HT-29 (cell line): ENCODE measurements around the gene GTF3C1. TPM values are rescaled to one million over a fixed set of nuclear protein-coding genes. Genes with fewer than 3 reads are reported as not detected.
"Not testable (repeated sequence)": the region's sequence is repeated elsewhere in the genome, so short reads cannot be mapped to it uniquely, and the experiment has no call there.

ENCODE experiments used
- DNase-seq: peaks from one replicate; pipeline ENCODE4 v3.0.0-alpha.2; 2015; ENCODE audit warnings: low spot score
- total RNA-seq: library from RNA; depleted of rRNA; stranded (reverse); fragments of >200 nt; shearing (Covaris generic); gene quantifications from 2 replicates; pipeline ENCODE4 v1.2.3, GENCODE V29; 2014

The GTF3C1 gene
- total RNA-seq, 1 experiment from 2014 or later = 86.4 TPM

DNA sequence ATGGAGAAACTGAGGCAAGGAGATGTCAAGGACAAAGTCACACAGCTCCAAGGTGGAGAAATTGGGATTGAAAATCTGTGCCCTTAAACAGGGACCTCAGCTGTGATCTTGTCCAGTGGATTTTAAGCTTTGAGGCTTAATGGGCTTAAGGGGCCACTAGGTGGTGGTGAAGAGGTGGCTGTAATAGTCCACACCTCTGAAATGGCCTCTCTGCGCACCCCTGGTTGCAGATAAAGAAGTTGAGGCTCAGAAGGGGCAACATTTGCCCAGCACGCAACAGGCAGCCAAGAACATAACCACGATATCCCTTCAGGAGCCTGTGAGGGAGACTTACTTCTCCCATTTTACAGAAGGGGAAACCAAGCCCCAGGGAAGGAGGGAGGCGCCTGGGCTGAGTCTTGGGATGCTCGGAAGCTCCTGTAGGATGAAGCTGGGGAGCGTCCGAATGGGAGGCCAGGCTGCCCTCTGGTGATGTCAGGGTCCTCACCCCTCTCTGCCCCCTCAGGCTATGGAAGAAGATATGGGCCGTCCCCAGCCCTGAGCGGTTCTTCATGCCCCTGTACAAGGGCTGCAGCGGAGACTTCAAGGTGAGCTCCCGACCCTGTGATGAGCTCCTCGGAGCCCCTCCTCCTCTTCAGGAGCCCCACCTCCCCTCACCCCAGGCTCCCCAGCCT, 104.1 kb downstream of the GTF3C1 start:
- no peak for DNase-seq

DNA sequence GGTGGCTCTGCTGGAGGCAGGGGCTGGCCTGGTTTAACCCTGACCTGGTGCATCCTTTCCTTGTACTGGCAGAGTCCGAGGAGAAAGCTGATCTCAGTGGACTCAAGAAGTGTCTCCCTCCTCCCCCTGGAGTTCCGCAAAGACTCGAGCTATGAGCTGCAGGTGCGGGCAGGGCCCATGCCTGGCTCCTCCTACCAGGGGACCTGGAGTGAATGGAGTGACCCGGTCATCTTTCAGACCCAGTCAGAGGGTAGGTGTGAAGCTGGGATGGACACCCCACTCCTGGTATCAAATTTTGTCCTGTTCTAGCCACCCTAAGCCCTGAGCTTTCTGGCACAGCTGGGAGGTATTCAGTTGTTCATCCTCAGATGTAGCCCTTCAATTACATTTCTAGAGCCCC, 105.2 kb downstream of the GTF3C1 start:
- DNase-seq = no peak

DNA sequence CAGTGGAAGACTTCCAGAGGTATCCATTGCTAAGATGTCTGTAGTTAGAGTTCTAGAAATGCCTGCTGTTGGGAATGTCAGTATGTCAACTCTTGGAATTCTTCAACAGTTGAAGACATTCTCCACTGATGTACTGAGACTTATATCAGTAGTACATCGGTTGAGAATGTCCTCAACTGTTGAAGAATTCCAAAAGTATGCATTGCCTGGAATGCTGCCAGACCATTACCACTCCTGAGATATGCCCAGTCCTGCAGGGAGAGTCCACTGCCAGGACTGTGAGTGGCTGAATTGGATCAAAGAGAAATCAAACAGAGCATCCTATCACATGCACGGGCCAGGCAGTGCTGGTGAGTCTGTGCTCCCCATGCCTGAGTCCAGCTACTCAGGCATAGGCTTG, 105.7 kb downstream of the GTF3C1 start:
- DNase-seq = no peak

DNA sequence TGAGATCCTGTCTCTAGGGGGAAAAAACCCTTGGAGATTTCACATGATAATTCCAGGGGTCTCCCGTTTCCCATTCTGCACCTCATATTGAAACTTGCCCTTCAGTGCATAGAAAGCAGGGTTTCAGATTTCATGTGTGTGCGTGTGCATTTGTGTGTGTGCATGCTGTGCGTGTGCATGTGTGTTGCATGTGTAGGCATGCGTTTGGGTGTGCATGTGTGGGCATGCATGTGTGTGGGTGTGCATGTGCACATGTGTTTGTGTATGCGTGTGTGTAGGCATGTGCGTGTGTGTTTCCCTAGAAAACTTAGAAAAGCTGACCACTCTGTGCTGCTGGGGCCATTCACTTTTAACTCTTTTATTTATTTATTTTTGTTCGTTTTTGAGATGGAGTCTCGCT, 107.7 kb downstream of the GTF3C1 start:
- DNase-seq = no peak

DNA sequence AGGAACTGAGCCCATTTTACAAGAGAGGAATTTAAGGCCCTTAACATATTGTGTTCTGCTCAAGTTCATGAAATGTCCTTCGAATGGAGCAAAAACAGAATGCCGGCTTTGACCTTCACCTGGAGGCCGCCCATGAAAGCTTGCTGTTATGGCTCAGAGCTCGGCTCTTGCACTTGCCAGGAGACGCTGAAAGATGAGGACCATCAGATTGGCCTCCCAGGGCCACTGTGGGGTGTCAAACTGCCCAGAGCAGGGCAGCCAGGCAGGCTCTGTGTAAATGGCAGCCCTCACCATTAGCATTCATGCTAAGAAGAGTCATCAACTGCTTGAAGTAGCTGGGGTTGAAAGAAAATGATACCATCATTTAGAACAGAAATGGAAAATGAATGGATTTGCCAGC, 108.4 kb downstream of the GTF3C1 start:
- DNase-seq = no peak

DNA sequence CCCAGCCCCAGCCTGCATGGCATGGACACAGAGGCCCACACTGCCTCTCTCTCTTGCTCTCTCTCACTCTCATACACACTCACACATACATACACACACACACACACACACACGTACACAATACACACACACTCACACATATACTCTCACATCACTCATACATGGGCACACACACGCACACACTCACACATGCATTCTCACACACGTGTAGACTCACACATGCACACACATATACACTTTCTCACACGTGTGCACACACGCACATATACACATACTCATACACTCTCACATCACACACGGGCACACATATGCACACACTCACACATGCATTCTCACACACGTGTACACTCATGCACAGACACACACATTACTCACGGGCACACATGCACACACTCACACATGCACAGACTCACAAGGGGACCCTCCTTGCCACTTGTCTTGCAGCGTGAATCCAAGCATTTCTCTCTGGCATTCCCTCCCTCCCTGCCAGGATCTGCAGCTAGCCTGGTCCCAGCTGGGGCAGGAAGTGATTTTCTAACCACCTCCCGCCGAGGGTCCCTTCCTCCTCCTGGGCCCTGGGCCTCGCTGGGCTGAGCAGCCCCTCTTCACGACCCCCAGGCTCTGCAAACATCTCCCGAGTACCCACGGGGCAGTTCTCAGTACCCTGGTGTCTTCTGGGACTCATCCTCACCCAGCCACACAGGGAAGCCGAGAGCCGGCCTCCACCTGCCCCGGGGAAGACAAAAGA, 110.3 kb downstream of the GTF3C1 start:
- no peak for DNase-seq

DNA sequence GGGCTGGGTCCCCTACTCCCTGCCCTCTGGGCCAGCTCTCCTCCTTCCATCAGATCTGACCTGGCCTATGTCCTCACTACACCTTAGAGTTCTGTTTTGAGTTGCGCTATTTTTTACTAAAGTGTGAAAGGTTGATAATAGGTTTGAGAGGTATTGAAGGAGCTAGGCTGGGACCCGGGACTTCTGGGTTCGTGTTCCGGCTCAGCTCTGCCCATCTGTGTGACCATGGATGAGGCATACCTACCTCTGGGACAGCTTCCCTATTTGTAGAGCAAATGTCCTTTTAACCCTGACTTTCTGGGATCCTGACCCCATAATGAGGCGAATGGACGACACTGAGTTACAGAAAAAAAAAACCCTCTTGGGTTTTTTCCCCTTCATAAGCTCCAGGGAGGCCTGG, 111.8 kb downstream of the GTF3C1 start:
- DNase-seq = no peak

DNA sequence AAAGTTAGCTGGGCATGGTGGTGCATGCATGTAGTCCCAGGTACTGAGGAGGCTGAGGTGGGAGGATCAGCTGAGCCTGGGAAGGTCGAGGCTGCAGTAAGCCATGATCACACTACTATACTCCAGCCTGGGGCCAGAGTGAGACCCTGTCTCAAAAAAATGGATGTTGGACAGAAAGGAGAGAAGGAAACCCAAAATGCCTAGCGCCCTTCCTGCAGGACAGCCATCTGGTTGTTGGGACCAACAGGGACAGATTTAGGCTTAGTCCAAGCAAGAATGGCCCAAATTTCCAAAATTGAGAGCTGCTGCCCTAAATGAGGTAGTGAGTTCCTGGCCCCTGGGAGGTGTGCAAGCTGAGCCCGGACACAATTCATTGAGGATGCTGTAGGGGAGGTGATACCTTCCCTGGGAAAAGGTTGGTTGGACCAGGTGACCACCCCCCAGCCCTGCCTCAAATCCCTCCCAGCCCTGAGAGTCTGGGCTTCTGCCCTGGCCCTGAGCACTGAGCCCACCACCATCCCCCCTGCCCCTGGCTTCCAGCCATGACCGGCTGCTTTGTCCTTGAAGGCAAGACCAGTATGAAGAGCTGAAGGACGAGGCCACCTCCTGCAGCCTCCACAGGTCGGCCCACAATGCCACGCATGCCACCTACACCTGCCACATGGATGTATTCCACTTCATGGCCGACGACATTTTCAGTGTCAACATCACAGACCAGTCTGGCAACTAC, 112.6 kb downstream of the GTF3C1 start:
- DNase-seq = no peak

DNA sequence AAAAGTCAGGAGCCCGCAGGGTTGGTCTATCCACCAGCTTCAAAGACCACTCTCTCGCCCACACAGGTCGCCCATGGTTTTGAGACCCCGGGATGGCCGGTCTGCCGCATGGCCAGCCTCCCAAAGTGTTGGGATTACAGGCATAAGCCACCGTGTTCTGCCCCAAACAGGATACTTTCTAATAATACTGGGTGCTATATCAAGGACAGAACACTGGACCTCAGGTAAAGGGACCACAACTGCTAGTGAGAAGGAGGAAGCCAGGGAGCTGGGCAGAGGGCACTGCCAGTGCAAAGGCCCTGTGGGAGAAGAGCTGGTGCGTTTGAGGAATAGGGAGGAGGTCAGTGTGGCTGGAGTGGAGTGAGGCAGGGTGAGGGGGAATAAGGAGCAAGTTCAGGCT, 113.6 kb downstream of the GTF3C1 start:
- DNase-seq = no peak

DNA sequence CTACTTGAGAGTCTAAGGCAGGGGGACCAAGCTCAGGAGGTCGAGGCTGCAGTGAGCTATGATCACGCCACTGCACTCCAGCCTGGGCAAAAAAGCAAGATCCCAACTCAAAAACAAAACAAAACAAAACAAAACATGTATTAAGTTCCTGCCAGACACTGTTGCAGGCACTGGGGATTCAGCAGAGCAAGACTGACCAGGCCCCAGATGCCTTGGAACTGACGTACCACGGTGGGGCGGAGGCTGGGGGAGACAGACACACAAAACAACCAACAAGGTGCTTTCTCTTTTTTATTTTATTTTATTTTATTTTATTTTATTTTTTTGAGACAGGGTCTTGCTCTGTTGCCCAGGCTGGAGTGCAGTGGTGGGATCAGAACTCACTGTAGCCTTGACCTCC, 114.6 kb downstream of the GTF3C1 start:
- not testable (repeated sequence) for DNase-seq

DNA sequence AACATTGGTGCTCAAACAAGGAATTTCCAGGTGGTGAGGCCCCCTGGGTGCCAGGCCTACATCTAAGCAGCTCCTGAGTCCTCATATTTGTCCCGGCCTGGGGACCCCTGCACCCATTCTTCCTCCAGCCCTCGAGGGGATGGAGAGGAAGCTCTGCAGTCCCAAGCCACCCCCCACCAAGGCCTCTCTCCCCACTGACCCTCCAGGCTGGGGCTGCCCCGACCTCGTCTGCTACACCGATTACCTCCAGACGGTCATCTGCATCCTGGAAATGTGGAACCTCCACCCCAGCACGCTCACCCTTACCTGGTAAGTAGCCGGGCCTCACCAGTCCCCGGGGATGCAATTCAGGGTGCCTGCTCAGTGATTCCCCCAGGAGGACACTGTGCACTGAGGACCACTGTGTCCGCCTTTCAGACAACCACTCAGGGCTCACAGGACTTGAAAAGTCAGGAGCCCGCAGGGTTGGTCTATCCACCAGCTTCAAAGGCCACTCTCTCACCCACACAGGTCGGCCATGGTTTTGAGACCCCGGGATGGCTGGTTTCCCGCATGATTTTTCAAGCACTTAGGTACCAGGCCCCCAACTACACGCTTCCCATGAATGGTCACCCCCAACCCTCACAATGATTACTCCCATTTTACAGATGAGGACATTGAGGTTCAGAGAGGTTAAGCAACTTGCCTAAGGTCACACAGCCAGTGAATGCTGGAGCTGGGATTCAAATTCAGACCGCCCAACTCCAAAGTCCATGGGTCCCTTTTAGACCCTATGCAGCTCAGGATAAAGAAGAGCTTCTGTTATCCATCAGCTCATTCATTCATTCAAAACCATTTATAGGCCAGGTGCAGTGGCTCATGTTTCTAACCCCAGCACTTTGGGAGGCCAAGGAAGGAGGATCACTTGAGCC, 115.3 kb downstream of the GTF3C1 start:
- no peak for DNase-seq

DNA sequence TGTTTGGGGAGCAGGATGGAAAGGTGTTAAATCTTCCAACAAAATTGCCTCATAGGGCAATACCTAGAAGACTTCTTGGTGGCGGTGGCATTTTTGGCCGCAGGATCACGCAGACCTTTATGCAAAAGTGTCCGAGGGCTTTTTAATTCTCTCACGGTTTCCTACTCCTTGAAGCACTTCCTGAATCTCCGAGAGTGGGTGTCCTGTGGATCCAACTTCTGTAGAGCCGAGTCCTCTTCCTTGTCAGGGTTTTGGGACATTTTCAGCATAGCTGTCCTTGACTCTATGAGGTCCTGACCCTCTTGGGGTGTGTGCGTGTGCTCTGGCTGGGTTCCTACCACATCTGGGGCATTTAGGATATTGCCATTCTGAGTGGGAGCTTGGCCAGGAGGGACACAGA, 116.1 kb downstream of the GTF3C1 start:
- DNase-seq = no peak

DNA sequence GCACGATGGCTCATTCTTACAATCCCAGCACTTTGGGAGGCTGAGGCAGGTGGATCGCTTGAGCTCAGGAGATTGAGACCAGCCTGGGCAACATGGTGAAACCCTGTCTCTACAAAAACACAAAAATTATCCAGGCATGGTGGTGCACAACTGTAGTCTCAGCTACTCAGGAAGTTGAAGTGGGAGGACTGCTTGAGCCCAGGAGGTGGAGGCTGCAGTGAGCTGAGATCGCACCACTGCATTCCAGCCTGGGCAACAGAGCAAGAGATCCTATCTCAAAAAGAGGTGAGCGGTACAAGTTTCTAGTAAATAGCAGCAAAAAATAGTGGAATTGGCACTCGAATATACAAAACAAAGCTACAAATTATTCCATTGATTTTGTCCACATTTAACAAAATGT, 116.5 kb downstream of the GTF3C1 start:
- not testable (repeated sequence) for DNase-seq

DNA sequence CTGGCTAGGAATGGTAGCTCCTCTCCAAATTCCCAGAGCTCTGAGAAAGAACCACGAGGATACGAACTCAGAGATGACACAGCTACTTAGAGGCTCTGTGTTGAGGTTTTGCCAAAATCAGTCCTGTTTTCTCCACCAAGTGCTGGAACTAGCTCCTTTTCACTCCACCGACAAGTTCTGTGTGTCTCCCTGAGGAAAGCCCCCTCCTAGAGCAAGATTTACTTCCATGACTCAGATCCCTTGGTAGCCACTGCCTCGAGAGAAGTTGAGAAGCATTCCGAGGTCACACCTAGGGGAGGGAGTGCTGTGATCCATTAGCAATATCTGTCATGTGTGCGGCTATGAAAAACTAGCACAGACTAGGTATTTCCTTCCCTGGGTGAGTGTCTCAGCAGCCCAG, 117.2 kb downstream of the GTF3C1 start:
- DNase-seq = no peak

DNA sequence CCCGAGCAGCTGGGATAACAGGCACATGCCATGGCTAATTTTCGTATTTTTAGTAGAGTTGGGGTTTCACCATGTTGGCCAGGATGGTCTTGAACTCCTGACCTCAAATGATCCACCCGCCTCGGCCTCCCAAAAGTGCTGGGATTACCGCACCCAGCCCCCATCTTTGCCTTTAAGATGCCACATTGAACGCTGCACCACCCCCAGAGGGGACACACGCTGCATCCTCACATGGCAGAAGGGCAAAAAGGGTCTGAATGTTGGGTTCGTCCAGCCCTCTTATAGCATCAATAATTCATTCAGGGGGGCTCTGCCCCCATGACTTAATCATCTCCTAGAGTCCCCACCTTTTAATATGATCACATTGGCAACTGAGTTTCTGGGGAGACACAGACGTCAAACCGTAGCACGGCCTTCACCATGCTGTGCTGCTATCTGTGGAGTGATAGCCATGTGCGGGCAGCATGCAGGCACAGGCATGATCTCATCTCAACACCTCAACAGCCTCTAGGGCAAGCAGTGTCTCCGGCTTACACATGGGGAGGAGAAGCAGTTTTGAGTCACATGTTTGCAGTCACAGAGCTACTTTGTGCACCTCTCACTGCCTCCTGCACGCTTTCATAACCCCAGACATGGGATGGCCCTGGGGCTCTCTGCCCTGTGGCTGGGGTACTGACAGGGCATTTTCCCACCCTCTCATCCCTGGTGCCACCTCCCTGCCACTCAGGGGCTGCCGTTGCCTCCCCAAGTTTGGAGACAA, 117.8 kb downstream of the GTF3C1 start:
- no peak for DNase-seq

DNA sequence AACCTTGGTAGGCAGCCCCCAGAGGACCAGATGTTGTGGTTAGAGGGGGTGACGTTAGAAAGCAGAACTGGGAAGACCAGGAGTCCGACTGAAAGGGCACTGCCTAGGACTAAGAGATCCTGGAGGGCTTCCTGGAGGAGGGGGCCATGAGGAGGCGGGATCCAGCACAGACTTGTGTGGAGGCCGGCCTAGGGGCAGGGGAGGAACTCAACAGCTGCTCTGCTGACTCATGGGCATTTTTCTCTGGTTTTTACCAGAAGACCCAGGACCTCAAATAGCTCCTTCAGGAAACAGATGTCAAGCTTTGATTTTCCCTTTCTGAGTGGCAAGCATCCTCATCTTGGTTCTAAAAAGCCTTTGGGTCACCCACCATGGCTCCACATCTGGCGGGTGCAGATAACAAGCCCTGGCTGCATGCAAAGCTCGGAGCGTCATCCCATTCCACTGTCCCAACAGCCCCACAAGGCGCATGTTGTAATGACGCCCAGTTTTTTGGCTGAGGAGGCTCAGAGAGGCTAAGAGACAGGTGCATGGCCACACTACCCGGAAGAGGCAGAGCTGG, 118.7 kb downstream of the GTF3C1 start:
- no peak for DNase-seq

DNA sequence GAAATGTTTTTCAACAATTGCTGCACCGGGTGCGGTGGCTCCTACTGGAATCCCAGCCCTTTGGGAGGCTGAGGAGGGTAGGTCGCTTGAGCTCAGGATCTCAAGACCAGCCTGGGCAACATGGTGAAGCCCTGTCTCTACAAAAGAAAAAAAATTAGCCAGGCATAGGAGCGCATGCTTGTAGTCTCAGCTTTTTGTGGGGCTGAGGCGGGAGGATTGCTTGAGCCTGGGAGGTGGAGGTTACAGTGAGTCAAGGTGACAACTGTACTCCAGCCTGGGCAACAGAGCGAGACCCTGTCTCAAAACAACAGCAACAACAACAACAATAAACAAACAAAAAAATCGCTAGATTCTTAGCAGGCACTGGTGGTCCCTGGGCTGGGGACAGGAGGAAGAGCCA, 119.2 kb downstream of the GTF3C1 start:
- DNase-seq = no peak

DNA sequence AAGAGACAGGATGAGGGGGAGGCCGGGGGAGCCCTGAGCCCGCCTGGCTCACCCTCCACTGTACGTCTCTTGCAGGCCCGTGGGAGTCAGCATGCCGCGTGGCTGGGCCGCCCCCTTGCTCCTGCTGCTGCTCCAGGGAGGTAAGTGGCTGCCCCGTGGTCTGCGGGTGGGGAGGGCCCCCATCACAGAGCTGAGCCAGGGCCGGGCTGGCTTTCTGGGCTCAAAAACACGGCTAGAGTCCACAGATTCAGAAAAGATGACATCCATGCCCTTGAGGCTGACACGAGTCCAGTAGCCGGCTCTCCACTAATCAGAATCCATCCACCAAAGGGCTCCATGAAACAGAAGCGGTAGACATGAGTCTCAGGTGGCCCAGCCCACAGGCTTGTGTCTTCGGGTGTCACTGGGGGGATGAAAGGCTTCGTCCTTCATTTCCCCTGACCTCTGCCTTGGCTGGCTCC, 119.7 kb downstream of the GTF3C1 start:
- no peak for DNase-seq

DNA sequence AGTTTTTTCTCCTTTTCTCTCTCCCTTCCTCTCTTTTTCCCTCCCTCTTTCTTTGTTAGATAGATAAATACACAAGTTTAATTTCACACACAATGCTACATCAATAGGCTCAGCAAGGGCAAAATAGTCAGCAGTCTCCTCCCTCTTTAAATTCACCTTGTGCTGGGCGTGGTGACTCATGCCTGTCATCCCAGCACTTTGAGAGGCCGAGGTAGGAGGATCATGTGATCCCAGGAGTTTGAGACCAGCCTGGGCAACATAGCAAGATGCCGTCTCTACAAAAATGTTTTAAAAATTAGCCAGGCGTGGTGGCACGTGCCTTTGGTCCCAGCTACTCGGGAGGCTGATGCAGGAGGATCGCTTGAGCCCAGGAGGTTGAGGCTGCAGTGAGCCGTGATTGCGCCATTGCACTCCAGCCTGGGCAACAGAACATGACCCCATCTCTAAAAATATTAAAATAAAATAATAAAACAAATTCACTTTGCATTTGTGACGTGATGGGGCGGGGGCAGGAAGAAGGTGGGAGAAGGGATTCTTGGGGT, 120.3 kb downstream of the GTF3C1 start:
- no peak for DNase-seq
